GM12892 (cell line): ENCODE results near the gene DYRK2.
"Not testable (repeated sequence)": the region's sequence is repeated elsewhere in the genome, so short reads cannot be mapped to it uniquely, and the experiment has no call there.

Experiments used
- DNase-seq: peaks from one replicate; pipeline ENCODE4 v3.0.0; 2011; ENCODE audit not compliant: insufficient read length
- FAIRE-seq: peaks from 2 replicates; lab custom pipeline; 2011; peaks lifted over from hg19 to GRCh38; lab: Jason Lieb, UNC
- POLR2A ChIP-seq: IDR thresholded peaks from 2 replicates; pipeline ENCODE4 v1.6.1; 2011; ENCODE audit warnings: low read depth, low read length, control low read depth
- POLR2AphosphoS5 ChIP-seq: IDR thresholded peaks from 2 replicates; pipeline ENCODE4 v1.6.1; 2011; ENCODE audit warnings: low read depth, low read length, control low read depth
- TAF1 ChIP-seq: IDR thresholded peaks from 2 replicates; pipeline ENCODE4 v1.6.1; 2011; ENCODE audit warnings: low read depth, mild to moderate bottlenecking, control low read depth, low read length, borderline replicate concordance

DYRK2 gene

DNA sequence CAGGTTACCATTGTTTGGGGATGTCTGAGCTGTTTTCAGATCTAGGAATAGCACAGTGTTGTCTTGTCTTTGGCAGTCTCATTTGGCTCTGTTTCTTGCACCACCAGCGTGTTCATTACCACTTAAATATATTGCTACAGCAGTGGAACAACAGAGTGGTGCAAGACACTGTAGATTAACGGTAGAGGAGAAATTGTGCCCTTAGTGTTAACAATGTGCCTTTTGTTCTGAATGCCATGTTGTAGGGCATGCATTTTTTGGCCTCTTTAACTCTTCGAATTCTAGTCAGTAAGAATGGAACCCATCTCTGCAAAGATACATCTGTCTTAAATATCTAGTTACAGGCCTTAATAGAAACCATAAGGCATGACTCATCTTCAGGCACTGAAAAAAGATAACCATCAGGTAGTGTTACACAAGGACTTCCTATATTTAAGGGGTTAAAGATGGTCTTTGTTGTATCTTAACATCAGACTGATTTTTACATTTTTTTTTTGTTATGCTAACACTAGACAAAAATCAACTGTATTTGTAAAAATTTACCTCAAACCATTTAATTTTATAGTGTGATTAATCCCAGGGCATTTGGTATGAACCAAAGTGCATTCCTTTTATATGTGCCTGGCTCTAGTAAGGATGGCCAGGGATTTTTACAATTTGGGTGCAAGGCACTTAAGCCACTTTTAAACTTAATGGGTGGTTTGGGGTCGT is 12.9 kb downstream of the DYRK2 start:
- DNase-seq = no peak
- TF ChIP-seq POLR2AphosphoS5 (no peak), POLR2A (no peak), TAF1 (no peak)
- no peak for FAIRE-seq

DNA sequence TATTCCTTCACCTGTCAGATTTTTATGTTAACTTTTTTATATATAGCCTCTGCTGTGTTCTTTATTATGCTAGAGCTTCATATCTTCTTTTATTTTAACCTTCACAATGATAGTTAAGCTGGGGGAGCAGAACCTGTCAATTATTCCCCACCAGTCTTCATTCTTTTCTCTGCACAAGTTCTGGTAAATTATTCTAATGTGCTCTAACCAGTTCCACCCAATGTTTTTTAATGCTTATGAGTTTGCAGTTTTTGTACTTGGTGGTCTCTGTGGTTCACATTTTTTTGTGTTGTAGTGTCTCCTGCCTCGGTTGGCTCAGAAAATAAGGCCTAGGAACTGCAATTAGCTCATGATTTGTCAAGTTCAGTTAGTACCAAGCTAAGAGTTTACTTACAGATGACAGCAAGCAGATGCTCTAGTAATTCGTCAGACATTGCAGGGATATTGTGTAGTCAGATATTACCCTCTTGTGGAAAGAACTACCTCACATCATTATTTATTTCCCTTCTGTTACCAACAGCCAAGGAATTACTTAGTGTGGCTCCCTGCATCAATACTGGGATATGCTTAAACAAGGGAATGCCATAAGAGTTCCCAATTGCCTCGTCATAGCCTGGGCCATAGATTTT is 14.5 kb downstream of the DYRK2 start:
- TF ChIP-seq POLR2A (no peak), TAF1 (no peak), POLR2AphosphoS5 (no peak)
- no peak for DNase-seq
- FAIRE-seq = peak; percentile 58

DNA sequence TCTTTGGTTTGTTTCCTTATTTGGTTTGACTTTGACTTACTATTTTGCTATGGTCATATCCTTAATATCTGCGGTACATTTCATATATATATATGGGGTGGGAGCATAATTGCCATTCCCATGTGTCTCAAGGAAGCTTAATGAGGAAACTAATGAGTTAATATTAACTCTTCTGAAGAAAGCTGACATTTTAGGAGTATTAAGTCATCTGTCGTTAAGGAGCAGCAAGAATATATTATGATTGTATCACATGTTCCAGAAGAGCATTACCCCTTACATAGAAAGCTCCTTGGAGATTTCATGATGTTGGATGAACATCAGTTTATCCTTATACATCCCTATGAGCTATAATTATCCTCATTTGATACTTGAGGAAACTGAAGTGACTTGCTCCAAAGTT is 15.6 kb downstream of the DYRK2 start:
- no peak for DNase-seq
- FAIRE-seq = no peak
- no peak for TF ChIP-seq POLR2AphosphoS5

DNA sequence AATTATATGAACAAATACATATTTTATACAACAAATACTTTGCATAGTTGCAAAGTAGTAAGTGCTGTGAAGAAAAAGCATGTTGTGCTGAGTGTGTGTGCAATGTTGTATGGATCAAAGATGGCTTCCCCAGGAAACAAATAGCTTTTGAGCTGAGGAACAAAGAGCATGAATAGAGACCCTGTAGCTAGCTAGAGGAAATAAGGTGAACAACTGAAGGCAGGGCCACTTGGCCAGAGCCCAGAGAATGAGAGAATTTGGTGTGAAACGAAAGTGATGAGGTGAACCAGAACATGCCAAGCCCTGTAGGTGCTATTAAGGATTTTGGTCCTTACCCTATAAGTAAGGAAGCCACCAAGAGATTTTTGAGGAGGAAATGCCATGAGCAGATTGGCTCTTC is 17.1 kb downstream of the DYRK2 start:
- TF ChIP-seq TAF1 (no peak), POLR2AphosphoS5 (no peak), POLR2A (no peak)
- no peak for FAIRE-seq
- DNase-seq = no peak

DNA sequence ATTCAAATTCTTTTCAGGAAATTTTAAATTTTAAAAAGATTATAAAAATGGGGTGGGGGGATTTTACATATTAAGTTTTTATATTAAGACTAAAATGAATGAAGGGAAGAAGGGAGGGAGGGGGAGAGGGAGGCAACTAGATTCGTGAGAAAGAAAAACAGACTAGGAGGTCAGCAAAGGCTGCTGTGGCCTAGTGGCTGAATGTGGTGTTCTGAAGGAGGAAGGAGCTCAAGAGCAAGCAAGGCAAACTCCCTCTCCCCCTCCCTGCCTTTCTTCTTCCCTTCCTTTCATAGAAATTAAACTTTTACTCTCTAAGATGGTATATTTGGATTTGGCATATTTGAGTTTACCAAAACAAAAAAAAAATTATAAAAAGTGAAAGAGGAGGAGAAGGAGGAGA is 18.1 kb downstream of the DYRK2 start:
- no peak for DNase-seq
- TF ChIP-seq POLR2AphosphoS5 (no peak), POLR2A (no peak), TAF1 (no peak)
- FAIRE-seq = no peak

DNA sequence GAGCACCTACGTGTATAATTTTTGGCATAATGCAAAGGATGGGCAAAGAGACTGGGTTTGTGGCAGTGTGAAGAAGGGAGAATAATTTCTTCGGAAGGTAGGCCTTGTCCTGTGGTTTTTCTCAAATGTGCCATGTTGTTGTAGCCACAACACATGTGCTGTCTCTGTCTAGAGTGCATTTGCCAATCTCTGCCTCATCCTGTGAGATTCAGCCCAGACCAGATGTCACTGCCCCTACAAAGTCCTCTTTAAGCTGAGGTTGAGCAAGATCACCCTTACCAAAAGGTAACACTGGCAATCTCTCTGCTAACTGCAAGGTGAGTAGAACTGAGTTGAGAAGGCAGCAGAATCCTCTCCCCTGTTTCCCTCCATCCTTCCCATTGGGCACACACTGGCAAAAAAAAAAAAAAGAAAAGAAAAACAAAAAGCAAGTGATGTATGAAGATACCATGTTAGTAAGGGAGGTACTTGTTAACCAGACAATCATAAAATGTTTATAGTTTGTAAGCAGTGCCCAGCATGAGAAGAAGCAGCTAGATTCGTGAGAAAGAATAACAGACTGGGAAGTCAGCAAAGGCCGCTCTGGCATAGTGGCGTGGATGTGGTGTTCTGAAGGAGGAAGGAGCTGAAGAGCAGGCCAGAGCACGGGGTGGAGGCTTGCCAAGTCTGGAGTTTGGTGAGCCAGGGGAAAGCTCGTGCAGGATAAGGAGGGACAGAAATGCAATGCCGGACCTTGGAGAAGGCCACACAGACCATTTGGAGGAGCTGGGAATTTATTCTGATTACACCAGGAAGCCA is 18.9 kb downstream of the DYRK2 start:
- DNase-seq (no peak), FAIRE-seq (no peak)
- TF ChIP-seq POLR2A = no peak
- TF ChIP-seq POLR2AphosphoS5 = no peak
- no peak for TF ChIP-seq TAF1

DNA sequence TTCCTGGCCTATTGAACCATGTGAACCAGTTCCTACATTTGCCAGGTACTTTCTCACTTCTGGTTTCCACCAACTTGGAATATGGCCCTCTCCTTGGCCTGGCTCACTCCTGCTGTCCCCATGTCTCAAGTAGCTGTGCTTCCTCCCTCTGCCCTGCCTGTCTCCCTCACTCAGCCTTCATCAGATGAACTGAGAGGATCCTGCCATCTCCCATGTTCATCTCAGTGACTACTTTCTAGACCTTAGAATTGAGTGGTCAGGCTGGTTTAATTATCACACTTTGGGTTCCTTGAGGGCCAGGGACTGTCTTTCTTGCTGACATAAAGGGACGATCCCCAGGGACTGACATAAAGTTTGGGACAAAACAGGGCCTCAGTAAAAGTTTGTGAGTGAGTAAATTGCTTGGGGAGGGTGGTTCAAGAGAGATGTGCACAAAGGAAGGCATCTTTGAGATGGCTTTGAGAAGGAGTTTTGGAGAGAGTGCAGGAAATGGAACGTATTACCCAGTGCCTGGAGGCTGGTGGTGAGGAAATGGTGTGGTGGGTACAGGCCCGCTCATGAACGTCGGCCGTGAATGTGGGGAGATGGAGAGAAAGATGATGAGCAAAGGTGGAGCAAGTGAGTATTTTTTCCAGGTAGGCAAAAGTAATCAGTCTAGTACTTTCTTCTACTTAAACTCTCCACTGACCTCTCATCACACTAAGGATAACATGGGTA is 20.8 kb downstream of the DYRK2 start:
- DNase-seq (no peak), FAIRE-seq (no peak)
- TF ChIP-seq POLR2AphosphoS5 = no peak
- no peak for TF ChIP-seq TAF1
- no peak for TF ChIP-seq POLR2A

DNA sequence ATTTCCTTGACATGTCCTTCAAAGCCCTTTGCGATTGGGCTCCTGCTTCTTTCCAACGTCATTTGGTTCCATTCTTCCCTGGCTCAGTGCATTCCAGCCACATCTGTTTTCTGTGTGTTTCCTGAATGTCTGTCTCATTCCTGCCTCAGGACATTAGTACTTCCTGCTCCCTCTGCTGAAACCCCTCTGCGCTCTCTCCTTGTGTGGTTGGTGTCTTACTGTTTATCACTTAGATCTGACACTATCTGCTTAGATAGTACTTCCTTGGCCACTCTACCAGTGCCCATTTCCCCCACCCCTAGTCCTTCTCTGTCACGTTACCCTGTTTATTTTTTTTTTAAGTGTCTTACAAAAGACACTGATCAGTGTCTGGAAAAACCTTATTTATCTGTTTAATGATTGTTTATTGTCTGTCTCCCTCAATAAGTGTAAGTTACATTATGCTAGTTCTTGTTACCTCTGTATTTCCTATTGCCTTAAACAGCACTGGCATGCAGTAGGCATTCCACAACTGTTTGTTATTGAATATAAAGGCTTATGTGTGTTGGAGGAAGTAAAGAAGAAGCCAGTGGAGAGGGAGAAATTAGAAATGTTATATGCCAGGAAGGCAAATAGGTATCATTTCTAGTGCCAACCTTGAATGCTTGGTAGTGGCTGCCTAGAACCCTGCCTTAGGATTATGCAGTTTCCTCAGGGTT is 21.5 kb downstream of the DYRK2 start:
- FAIRE-seq (no peak), DNase-seq (no peak)
- no peak for TF ChIP-seq POLR2A
- no peak for TF ChIP-seq TAF1
- no peak for TF ChIP-seq POLR2AphosphoS5

DNA sequence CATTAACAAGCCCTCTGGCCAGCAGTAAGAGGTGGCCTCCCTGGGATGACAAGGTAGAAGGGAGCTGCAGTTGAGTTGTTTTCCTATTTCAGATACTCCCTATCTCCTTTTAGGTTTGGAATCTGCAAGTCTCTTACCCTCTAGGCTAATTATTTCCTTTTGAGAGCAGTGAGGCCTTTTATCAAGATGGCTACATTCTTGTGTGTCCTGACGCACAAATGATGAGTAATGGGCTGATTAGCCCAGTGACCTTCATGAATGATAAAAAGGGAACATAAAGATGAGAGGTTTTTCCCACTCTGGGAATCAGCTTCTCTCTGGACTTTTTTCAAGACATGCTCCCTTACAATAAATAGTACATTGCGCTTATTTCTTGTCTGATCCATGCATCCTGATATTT is 22.9 kb downstream of the DYRK2 start:
- FAIRE-seq = no peak
- TF ChIP-seq POLR2AphosphoS5 (no peak), POLR2A (no peak), TAF1 (no peak)
- no peak for DNase-seq

DNA sequence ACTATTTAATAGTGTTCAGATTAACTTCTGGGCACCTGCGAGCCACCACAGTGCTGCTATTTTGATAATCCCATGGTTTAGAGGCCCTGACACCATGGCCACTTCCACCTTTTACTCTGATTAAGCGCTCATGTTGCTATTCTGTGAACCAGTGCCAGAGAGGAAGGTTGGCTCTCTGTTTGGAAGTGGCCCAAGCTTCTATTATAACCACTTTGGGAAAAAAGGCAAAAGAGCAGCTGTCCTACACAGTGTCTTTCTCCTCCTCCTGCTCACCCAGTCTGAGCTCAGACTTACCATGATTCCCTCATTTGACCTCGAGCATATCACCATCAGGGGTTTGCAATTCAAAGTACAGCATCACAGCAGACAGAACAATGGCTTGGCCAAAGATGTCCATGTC is 23.3 kb downstream of the DYRK2 start:
- no peak for FAIRE-seq
- DNase-seq = no peak
- TF ChIP-seq POLR2AphosphoS5 (no peak), POLR2A (no peak), TAF1 (no peak)

DNA sequence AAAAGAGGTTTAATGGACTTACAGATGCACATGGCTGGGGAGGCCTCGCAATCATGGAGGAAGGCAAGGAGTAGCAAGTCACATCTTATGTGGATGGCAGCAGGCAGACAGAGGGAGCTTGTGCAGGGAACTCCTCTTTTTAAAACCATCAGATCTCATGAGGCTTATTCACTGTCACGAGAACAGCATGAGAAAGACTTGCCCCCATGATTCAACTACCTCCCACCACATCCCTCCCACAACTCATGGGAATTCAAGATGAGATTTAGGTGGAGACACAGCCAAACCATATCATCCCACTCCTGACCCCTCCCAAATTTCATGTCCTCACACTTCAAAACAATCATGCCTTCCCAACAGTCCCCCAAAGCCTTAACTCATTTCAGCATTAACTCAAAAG is 24.0 kb downstream of the DYRK2 start:
- DNase-seq, FAIRE-seq: not testable (repeated sequence)

DNA sequence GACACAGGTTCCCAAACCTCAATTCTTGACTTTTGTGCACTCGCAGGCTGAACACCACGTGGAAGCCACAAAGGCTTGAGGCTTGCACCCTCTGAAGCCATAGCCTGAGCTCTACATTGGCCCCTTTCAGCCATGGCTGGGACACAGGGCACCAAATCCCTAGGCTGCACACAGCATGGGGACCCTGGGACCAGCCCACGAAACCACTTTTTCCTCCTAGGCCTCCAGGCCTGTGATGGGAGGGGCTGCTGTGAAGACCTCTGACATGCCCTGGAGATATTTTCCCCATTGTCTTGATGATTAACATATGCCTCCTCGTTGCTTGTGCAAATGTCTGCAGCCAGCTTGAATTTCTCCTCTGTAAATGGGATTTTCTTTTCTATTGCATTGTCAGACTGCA is 25.0 kb downstream of the DYRK2 start:
- not testable (repeated sequence) for FAIRE-seq, DNase-seq
